RPMI8226 (cell line): Measurements from ENCODE around the gene ATXN7L3.
"Not testable (repeated sequence)": the region's sequence is repeated elsewhere in the genome, so short reads cannot be mapped to it uniquely, and the experiment has no call there.

ENCODE experiments used
- DNase-seq: peaks from one replicate; pipeline ENCODE4 v3.0.0-alpha.2; 2015

The ATXN7L3 gene

GRCh38 chr17:44170499-44171201 lies 29.0 kb downstream of the ATXN7L3 start, which contains the start of gene ASB16:
Gene ASB16 (plus strand): TSS chr17:44170704. CDS start chr17:44170790, 86 bp downstream.
- DNase-seq: peak; percentile 85

- DNase-seq: peak; percentile 73
These were observed 29.6 kb downstream of the ATXN7L3 start for GRCh38 chr17:44170135-44170498.

GRCh38 chr17:44167181-44167861 lies 32.4 kb downstream of the ATXN7L3 start:
- DNase-seq: no peak

- no peak for DNase-seq
These were observed 35.2 kb downstream of the ATXN7L3 start for GRCh38 chr17:44164476-44164875.

GRCh38 chr17:44159519-44160210 lies 40.0 kb downstream of the ATXN7L3 start:
- DNase-seq: no peak

GRCh38 chr17:44155488-44155887 lies 44.2 kb downstream of the ATXN7L3 start:
- DNase-seq: no peak

GRCh38 chr17:44152875-44153274 lies 46.8 kb downstream of the ATXN7L3 start:
- no peak for DNase-seq

GRCh38 chr17:44149750-44150329 lies 49.8 kb downstream of the ATXN7L3 start:
- DNase-seq: no peak

- DNase-seq: not testable (repeated sequence)
These were observed 50.6 kb downstream of the ATXN7L3 start for GRCh38 chr17:44149066-44149465.

- DNase-seq: no peak
These were observed 51.9 kb downstream of the ATXN7L3 start for GRCh38 chr17:44147812-44148211.

- DNase-seq: peak; percentile 1
These were observed 53.0 kb downstream of the ATXN7L3 start for GRCh38 chr17:44146375-44147346.

GRCh38 chr17:44144966-44145739 lies 54.5 kb downstream of the ATXN7L3 start:
- peak; percentile 1 for DNase-seq

- not testable (repeated sequence) for DNase-seq
These were observed 55.8 kb downstream of the ATXN7L3 start for GRCh38 chr17:44143921-44144320.
